H1 (cell line): ENCODE results near the gene SLC9A7. TPM values are rescaled to one million over a fixed set of nuclear protein-coding genes. Genes with fewer than 3 reads are reported as not detected.

Experiments used
- CTCF ChIA-PET: fragments of 300-600 bp; sonication (Branson Sonifier 250); formaldehyde crosslinking; loops from one replicate; lab custom pipeline; 2021; ENCODE audit not compliant: partially characterized antibody; lab: Charles Lee
- POLR2A ChIA-PET: fragments of 300-600 bp; sonication (Branson Sonifier 250); formaldehyde crosslinking; loops from one replicate; lab custom pipeline; 2021; ENCODE audit warnings: inconsistent platforms; ENCODE audit not compliant: partially characterized antibody; lab: Charles Lee
- DNase-seq, 2 experiments: peaks; one replicate each; pipeline versions ENCODE4 v3.0.0 to v3.0.0-alpha.2; 2010 to 2022; ENCODE audit warnings: low spot score in 2 of 2, low read depth in 1 of 2, mixed read lengths in 1 of 2
- FAIRE-seq: peaks from 2 replicates; lab custom pipeline; 2011; peaks lifted over from hg19 to GRCh38; lab: Jason Lieb, UNC
- H2AFZ ChIP-seq: 2 replicates; pipeline ENCODE4 v1.8.1; 2012; ENCODE audit warnings: low read length, inconsistent platforms
- H2AK5ac ChIP-seq: 2 replicates; pipeline ENCODE4 v1.6.1; 2013; ENCODE audit warnings: low read depth, low read length
- H2BK120ac ChIP-seq: replicated peaks from 2 replicates; pipeline ENCODE3; 2013; ENCODE audit warnings: low read depth, low read length, inconsistent platforms
- H2BK12ac ChIP-seq: 2 replicates; pipeline ENCODE4 v1.6.1; 2013; ENCODE audit warnings: low read depth, low read length
- H2BK15ac ChIP-seq: 2 replicates; pipeline ENCODE4 v1.6.1; 2013; ENCODE audit warnings: low read length
- H2BK20ac ChIP-seq: 2 replicates; pipeline ENCODE4 v1.6.1; 2013; ENCODE audit warnings: low read length
- H2BK5ac ChIP-seq: 2 replicates; pipeline ENCODE4 v1.6.1; 2013; ENCODE audit warnings: low read depth, low read length
- H3K14ac ChIP-seq: 2 replicates; pipeline ENCODE4 v1.6.1; 2013; ENCODE audit warnings: inconsistent platforms; ENCODE audit not compliant: insufficient read length
- H3K18ac ChIP-seq: 2 replicates; pipeline ENCODE4 v1.6.1; 2013; ENCODE audit warnings: low read length; ENCODE audit errors: extremely low read depth
- H3K23ac ChIP-seq: 2 replicates; pipeline ENCODE4 v1.6.1; 2013; ENCODE audit warnings: inconsistent platforms; ENCODE audit not compliant: insufficient read length
- H3K23me2 ChIP-seq: 2 replicates; pipeline ENCODE4 v1.6.1; 2013; ENCODE audit warnings: low read depth, low read length
- H3K27ac ChIP-seq: 2 replicates; pipeline ENCODE4 v1.6.1; 2011; ENCODE audit warnings: low read depth, low read length, inconsistent platforms
- H3K27me3 ChIP-seq, 4 experiments: replicated peaks in 1 of 4; 1 replicate in 1 of 4; 2 replicates in 3 of 4; pipeline versions ENCODE4 v1.6.1 to v1.8.1; 2011 to 2013; ENCODE audit warnings: low read length in 3 of 4, mild to moderate bottlenecking in 3 of 4, inconsistent platforms in 2 of 4, mixed read lengths in 2 of 4, moderate library complexity in 1 of 4; ENCODE audit not compliant: control insufficient read depth in 3 of 4, insufficient read depth in 3 of 4; ENCODE audit errors: extremely low read depth in 1 of 4
- H3K36me3 ChIP-seq, 4 experiments: 2 replicates each; pipeline versions ENCODE4 v1.6.1 to v1.8.1; 2011 to 2013; ENCODE audit warnings: mild to moderate bottlenecking in 4 of 4, low read length in 3 of 4, moderate library complexity in 2 of 4, control low read depth in 1 of 4, inconsistent platforms in 1 of 4; ENCODE audit not compliant: insufficient read depth in 4 of 4, control insufficient read depth in 2 of 4
- H3K4ac ChIP-seq: replicated peaks from 2 replicates; pipeline ENCODE3; 2013; ENCODE audit warnings: low read length, low read depth, mixed read lengths, inconsistent platforms; ENCODE audit not compliant: insufficient read length
- H3K4me1 ChIP-seq, 4 experiments: replicated peaks in 1 of 4; 1 replicate in 1 of 4; 2 replicates in 3 of 4; pipeline versions ENCODE4 v1.6.1 to v1.8.1; 2011 to 2013; ENCODE audit warnings: low read length in 3 of 4, inconsistent platforms in 2 of 4, mixed read lengths in 1 of 4; ENCODE audit not compliant: insufficient read depth in 4 of 4, control insufficient read depth in 3 of 4
- H3K4me2 ChIP-seq, 2 experiments: 2 replicates each; pipeline versions ENCODE4 v1.6.1 to v1.8.1; 2011 to 2013; ENCODE audit warnings: low read depth in 2 of 2, low read length in 2 of 2, control low read depth in 1 of 2, inconsistent platforms in 1 of 2, mild to moderate bottlenecking in 1 of 2; ENCODE audit not compliant: insufficient read depth in 1 of 2
- H3K4me3 ChIP-seq, 4 experiments: fragments of 200-600, 300-600 bp in 1 of 4; sonication (generic), shearing (Covaris generic), sonication (Bioruptor Twin) in 1 of 4; 2 replicates each; pipeline versions ENCODE4 v1.5.1 to v1.8.1; 2011 to 2016; ENCODE audit warnings: low read length in 4 of 4, low read depth in 3 of 4, control low read depth in 2 of 4, inconsistent platforms in 2 of 4, mild to moderate bottlenecking in 2 of 4, mixed read lengths in 1 of 4, moderate library complexity in 1 of 4; ENCODE audit not compliant: insufficient read depth in 2 of 4; ENCODE audit errors: extremely low read depth in 1 of 4
- H3K56ac ChIP-seq: replicated peaks from 2 replicates; pipeline ENCODE3; 2013; ENCODE audit warnings: low read depth, mild to moderate bottlenecking, mixed read lengths, low read length, inconsistent platforms; ENCODE audit not compliant: insufficient read length
- H3K79me1 ChIP-seq: 2 replicates; pipeline ENCODE4 v1.6.1; 2013; ENCODE audit warnings: low read depth, low read length, control low read depth
- H3K79me2 ChIP-seq, 2 experiments: 2 replicates each; pipeline versions ENCODE4 v1.6.1 to v1.8.1; 2012 to 2013; ENCODE audit warnings: low read length in 2 of 2, mild to moderate bottlenecking in 2 of 2, inconsistent platforms in 1 of 2; ENCODE audit not compliant: insufficient read depth in 2 of 2, control insufficient read depth in 1 of 2
- H3K9ac ChIP-seq, 4 experiments: replicated peaks in 1 of 4; 1 replicate in 1 of 4; 2 replicates in 3 of 4; pipeline versions ENCODE4 v1.6.1 to v1.8.1; 2011 to 2013; ENCODE audit warnings: low read depth in 3 of 4, low read length in 3 of 4, control low read depth in 2 of 4, mild to moderate bottlenecking in 2 of 4, moderate library complexity in 2 of 4, inconsistent platforms in 1 of 4; ENCODE audit errors: extremely low read depth in 1 of 4
- H3K9me3 ChIP-seq, 2 experiments: 2 replicates each; pipeline versions ENCODE4 v1.6.1 to v1.8.1; 2012 to 2013; ENCODE audit warnings: mild to moderate bottlenecking in 2 of 2, moderate library complexity in 2 of 2, control low read depth in 1 of 2, inconsistent platforms in 1 of 2, low read depth in 1 of 2, low read length in 1 of 2, mixed read lengths in 1 of 2; ENCODE audit not compliant: insufficient read depth in 2 of 2
- H4K20me1 ChIP-seq, 2 experiments: replicated peaks in 1 of 2; 2 replicates each; pipeline versions ENCODE3 to v1.8.1; 2011 to 2013; ENCODE audit warnings: inconsistent platforms in 2 of 2, low read length in 2 of 2, mild to moderate bottlenecking in 1 of 2; ENCODE audit not compliant: insufficient read depth in 2 of 2, control insufficient read depth in 1 of 2
- H4K5ac ChIP-seq: 2 replicates; pipeline ENCODE4 v1.6.1; 2013; ENCODE audit warnings: low read length, low read depth, mixed read lengths, inconsistent platforms; ENCODE audit not compliant: insufficient read length
- H4K8ac ChIP-seq: 2 replicates; pipeline ENCODE4 v1.8.0; 2013; ENCODE audit warnings: mild to moderate bottlenecking, moderate library complexity, low read length, inconsistent platforms; ENCODE audit not compliant: insufficient read depth; ENCODE audit errors: extremely low read depth
- H4K91ac ChIP-seq: replicated peaks from 2 replicates; pipeline ENCODE3; 2013; ENCODE audit warnings: low read length, mixed read lengths, inconsistent platforms; ENCODE audit not compliant: insufficient read length
- ASH2L ChIP-seq: fragments of 200-600, 300-600 bp; sonication (generic); IDR thresholded peaks from one replicate; pipeline ENCODE4 v1.7.1; 2017; ENCODE audit warnings: low read length
- CBX8 ChIP-seq: fragments of 300-800, 300-1000 bp; sonication (generic); IDR thresholded peaks from 2 replicates; pipeline ENCODE4 v1.7.1; 2016; ENCODE audit warnings: low read depth, low read length, borderline replicate concordance
- CHD2 ChIP-seq: IDR thresholded peaks from 2 replicates; pipeline ENCODE4 v1.6.1; 2012; ENCODE audit warnings: low read length, improper control_type of control experiment
- EZH2 ChIP-seq: fragments of 200-600 bp; sonication (generic); IDR thresholded peaks from 2 replicates; pipeline ENCODE4 v1.7.1; 2012; ENCODE audit warnings: low read depth, mild to moderate bottlenecking, moderate library complexity, low read length, inconsistent platforms; ENCODE audit not compliant: severe bottlenecking
- HDAC6 ChIP-seq: IDR thresholded peaks from one replicate; pipeline ENCODE4 v1.7.1; 2012; ENCODE audit warnings: low read depth, mild to moderate bottlenecking, inconsistent platforms, low read length, moderate library complexity
- PHF8 ChIP-seq: fragments of 200-600 bp; sonication (generic); conservative IDR thresholded peaks from 2 replicates; pipeline ENCODE4 v1.7.1; 2012; ENCODE audit warnings: low read depth, mild to moderate bottlenecking, inconsistent platforms, low read length, moderate library complexity
- RNF2 ChIP-seq: fragments of 200-900, 300-1000 bp; sonication (generic); IDR thresholded peaks from 2 replicates; pipeline ENCODE4 v1.7.1; 2016; ENCODE audit warnings: borderline replicate concordance, low read depth, mild to moderate bottlenecking, antibody characterized with exemption, low read length; ENCODE audit not compliant: poor library complexity, severe bottlenecking; ENCODE audit errors: missing control alignments
- SIX5 ChIP-seq: IDR thresholded peaks from 2 replicates; pipeline ENCODE4 v1.6.1; 2011; ENCODE audit warnings: mild to moderate bottlenecking, low read depth, low read length
- SP1 ChIP-seq: IDR thresholded peaks from 2 replicates; pipeline ENCODE4 v1.6.1; 2011; ENCODE audit warnings: low read depth, low read length
- SUZ12 ChIP-seq: fragments of 200-600 bp; sonication (generic); IDR thresholded peaks from 2 replicates; pipeline ENCODE4 v1.6.1; 2012; ENCODE audit warnings: mild to moderate bottlenecking, inconsistent platforms, low read length, moderate library complexity, mixed read lengths
- TEAD4 ChIP-seq: IDR thresholded peaks from 2 replicates; pipeline ENCODE4 v1.6.1; 2012; ENCODE audit warnings: low read depth, low read length, inconsistent platforms, mixed read lengths
- WGBS, 2 experiments: shearing (Covaris generic) in 1 of 2; methylation state at CpG; one replicate each; pipeline versions ENCODE4 v1.1.6 to v1.1.7; 2013 to 2015; ENCODE audit warnings: low lambda C conversion rate in 2 of 2, mixed read lengths in 2 of 2, inconsistent platforms in 1 of 2, low coverage in 1 of 2, missing lambda C conversion rate in 1 of 2; ENCODE audit not compliant: insufficient replicate concordance in 2 of 2, insufficient coverage in 1 of 2, insufficient read length in 1 of 2; ENCODE audit errors: extremely low coverage in 1 of 2, missing lambda C conversion rate in 1 of 2; 5-methylcytosine and 5-hydroxymethylcytosine counted together
- polyA plus RNA-seq, 7 experiments: library from polyadenylated mRNA; depleted of rRNA in 3 of 7; stranded (reverse) in 5 of 7; unstranded in 2 of 7; fragments of >200 nt in 5 of 7; fragments of 200-250 nt in 2 of 7; gene quantifications; 1 replicate in 5 of 7; 2 replicates in 1 of 7; 4 replicates in 1 of 7; pipeline versions ENCODE4 v1.2.1 to v1.2.3, GENCODE V29; 2011 to 2013; ENCODE audit warnings: missing spikeins in 2 of 7, mixed read lengths in 2 of 7
- total RNA-seq: library from RNA; stranded (reverse); fragmentation: NEBNext Ultra II Directional; extraction: Animal tissue kit (Norgen Biotek cat#: 25700); gene quantifications from 2 replicates; pipeline ENCODE4 v1.2.1, GENCODE V29; 2021
- TF ChIP-seq, protein P1 (sequence below): IDR thresholded peaks from 2 replicates; pipeline ENCODE4 v1.6.1; 2012; ENCODE audit warnings: inconsistent platforms

SLC9A7 gene
- total and polyA plus RNA-seq, 2 of the 8 experiments (the other 6 are each of a cell fraction or from before 2014, with no cell fraction given): 6.7 to 17.2 TPM

DNA sequence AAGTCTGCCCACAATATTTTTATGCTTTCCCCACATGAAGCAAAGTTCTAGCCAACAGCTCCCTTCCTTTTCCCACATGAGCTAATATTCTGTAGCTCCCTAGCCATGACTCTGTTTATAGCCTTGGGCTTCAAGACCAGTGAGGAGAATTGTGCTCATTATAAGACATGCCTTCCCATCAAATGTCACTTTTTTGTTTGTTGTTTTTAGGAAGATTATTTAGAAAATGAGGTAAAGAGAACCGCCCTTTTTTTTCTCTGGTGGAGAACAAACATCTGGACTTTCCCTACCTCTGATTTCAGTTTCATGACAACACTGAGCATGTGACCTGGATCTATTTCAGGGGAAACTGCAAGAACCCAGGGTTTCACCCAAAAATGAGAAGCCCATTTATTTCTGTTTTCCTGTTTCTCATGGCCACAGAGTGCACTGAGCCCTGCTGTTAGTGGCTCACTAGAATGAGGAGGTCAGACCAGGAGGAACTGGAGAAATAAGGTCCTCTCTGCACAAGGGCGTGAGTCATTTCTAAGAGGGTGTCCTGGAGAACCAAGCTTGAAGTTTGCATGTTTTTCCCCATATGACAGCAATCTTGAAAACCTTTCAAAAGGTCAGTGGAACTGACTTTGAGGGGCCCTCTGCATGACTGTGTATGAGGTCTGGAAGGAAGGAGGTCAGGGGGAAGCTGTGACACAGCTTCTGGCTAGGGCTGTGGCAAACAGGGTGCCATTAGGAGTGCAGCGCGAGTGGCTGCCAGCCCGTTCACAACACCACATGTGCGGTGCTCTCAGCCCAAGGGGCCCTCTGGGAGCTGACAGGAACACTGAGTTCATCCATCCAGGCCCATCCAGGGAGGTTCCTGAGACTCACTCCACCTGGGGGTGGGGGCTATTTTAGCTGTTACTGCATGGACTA lies 130.2 kb downstream of the SLC9A7 start:
- Histone ChIP-seq H3K14ac (no peak overlapping the region), H3K27ac (no peak overlapping the region), H3K4me3 (no peak overlapping the region), H3K4ac (no peak overlapping the region), H3K56ac (no peak overlapping the region), H3K9me3 (no peaks in the 10 kb centered on the region), H3K23ac (no peak overlapping the region), H2BK12ac (no peak overlapping the region), H2BK5ac (no peak overlapping the region), H3K36me3 (peaks cover 0 to 5% (median 0%) of the 10 kb centered on the region in 4 experiments; a peak in 1 of 8 replicates), H2BK120ac (no peak overlapping the region), H3K4me1 (peaks cover 0 to 5% (median 2%) of the 10 kb centered on the region in 4 experiments; a peak in 2 of 7 replicates), H2BK15ac (no peak overlapping the region), H3K4me2 (no peak overlapping the region), H3K79me2 (no peaks in the 10 kb centered on the region), H4K5ac (no peak overlapping the region), H3K27me3 (no peaks in the 10 kb centered on the region), H4K20me1 (peaks cover 0 to 1% of the 10 kb centered on the region in 2 experiments), H3K18ac (no peak overlapping the region), H4K8ac (no peak overlapping the region), H2AK5ac (no peak overlapping the region), H2AFZ (no peak overlapping the region), H2BK20ac (no peak overlapping the region), H3K9ac (no peak overlapping the region), H4K91ac (no peak overlapping the region), H3K79me1 (no peaks in the 10 kb centered on the region), H3K23me2 (no peaks in the 10 kb centered on the region)
- ChIA-PET CTCF (interaction anchor here (0.6 to 1.8 kb wide), 3 partner anchors 13 to 1381 kb away, joined by 3 to 5 read pairs (median 3); no protein-coding TSS in a partner anchor), POLR2A (no interaction called here)
- no peak for FAIRE-seq
- no peak for DNase-seq
- 79% methylated on average over 5 of the region's 6 CpGs; no CpG with 5 or more reads in 1 of the 2 experiments for WGBS, 2 experiments
- TF ChIP-seq ASH2L: no peak
- no peak for TF ChIP-seq SIX5
- no peak for TF ChIP-seq EZH2
- no peak for TF ChIP-seq CHD2
- TF ChIP-seq TEAD4: no peak
- TF ChIP-seq HDAC6: no peak
- TF ChIP-seq, protein P1, sequence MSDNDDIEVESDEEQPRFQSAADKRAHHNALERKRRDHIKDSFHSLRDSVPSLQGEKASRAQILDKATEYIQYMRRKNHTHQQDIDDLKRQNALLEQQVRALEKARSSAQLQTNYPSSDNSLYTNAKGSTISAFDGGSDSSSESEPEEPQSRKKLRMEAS: no peak
- TF ChIP-seq SUZ12: no peak
- no peak for TF ChIP-seq SP1
- no peak for TF ChIP-seq PHF8
- TF ChIP-seq RNF2: no peak
- no peak for TF ChIP-seq CBX8
